ENCODE results near the gene PRICKLE4. TPM values are rescaled to one million over a fixed set of nuclear protein-coding genes. Genes with fewer than 3 reads are reported as not detected.

The PRICKLE4 gene
- total RNA-seq, 4 donors from 2014 or later: 10.4 to 17.9 (median 14.3) TPM

DNA sequence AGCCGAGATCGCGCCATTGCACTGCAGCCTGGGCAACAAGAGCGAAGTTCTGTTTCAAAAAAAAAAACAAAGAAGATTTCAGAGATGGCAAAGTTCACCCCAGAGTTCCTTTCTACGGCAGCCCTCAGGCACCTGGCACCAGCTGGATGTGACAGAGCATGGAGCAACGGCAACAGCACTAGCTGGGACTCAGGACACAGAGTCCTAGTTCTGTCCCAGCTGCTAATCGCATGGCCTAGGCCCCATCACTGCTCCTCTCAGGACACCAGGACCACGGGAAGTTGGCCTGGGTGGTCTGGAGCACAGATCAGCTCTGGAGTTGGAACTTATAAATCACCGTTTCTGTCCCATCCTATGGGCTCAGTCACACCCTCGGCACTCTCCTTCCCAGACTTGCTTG is 34.5 kb upstream of the PRICKLE4 start:
- Histone ChIP-seq H3K9me3 (no peaks in the 10 kb centered on the region), H3K27ac (no peak overlapping the region), H3K4me3 (no peak overlapping the region), H3K4me1 (no peaks in the 10 kb centered on the region), H3K36me3 (no peaks in the 10 kb centered on the region), H3K27me3 (no peaks in the 10 kb centered on the region)
- intact Hi-C loops (cut with DNase I; ENCODE audit: low total_unique reads): no loop called here
- no peak for DNase-seq
- TF ChIP-seq POLR2A (IDR thresholded peaks at IDR 0.05): no peak
- TF ChIP-seq, protein P1, sequence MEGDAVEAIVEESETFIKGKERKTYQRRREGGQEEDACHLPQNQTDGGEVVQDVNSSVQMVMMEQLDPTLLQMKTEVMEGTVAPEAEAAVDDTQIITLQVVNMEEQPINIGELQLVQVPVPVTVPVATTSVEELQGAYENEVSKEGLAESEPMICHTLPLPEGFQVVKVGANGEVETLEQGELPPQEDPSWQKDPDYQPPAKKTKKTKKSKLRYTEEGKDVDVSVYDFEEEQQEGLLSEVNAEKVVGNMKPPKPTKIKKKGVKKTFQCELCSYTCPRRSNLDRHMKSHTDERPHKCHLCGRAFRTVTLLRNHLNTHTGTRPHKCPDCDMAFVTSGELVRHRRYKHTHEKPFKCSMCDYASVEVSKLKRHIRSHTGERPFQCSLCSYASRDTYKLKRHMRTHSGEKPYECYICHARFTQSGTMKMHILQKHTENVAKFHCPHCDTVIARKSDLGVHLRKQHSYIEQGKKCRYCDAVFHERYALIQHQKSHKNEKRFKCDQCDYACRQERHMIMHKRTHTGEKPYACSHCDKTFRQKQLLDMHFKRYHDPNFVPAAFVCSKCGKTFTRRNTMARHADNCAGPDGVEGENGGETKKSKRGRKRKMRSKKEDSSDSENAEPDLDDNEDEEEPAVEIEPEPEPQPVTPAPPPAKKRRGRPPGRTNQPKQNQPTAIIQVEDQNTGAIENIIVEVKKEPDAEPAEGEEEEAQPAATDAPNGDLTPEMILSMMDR (IDR thresholded peaks at IDR 0.05): no peak

DNA sequence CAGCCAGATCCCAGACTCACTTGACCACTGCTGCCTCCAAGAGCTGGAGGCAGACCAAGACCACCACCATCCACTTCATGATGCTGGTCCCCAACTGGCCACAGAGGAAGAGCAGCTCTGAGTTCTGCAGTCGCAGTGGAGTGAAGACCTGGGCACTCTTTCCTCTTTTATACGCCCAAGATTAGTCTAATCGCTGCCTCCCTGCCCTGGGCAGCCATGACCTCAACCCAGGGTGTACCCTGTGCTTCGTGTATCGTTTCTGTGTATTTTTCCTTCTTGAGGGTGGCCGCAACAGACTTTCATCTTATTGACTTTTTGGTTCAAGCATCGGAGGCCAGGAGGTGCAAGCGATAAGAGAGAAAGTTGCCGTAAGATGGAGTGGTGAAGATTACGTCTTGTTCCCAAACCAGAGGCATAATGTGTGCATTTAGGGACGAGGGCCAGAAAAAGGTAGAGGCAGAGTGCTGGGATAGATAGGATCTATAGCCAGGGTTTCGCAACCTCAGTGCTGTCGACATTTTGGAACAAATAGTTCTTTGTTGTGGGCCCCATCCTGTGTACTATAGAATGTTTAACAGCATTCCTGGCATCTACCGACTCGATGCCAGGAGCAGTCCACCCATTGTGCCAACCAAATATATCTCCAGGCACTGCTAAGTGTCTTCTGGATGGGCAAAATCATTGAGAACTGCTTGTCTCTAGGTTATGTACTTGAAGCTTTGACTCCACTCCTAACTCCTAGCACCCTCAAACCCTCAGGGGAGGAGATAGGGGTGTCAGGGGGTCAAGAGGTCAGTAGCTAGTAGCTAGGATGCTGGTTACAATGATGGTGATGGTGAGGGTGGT is 33.1 kb upstream of the PRICKLE4 start, which contains the start of gene PGC:
PGC (minus strand) TSS at position 142 of the 846 bp plus-strand sequence; CDS start at position 79, 63 bp downstream.
- intact Hi-C loops (cut with DNase I; ENCODE audit: low total_unique reads): no loop called here
- Histone ChIP-seq H3K4me3 (no peak within 1 kb of the TSS), H3K27ac (no peak within 1 kb of the TSS), H3K36me3 (no peaks in the 10 kb centered on the region), H3K4me1 (no peaks in the 10 kb centered on the region), H3K27me3 (no peaks in the 10 kb centered on the region), H3K9me3 (no peaks in the 10 kb centered on the region)
- TF ChIP-seq, protein P1 (IDR thresholded peaks at IDR 0.05): no peak
- TF ChIP-seq POLR2A (IDR thresholded peaks at IDR 0.05): no peak
- no peak for DNase-seq

DNA sequence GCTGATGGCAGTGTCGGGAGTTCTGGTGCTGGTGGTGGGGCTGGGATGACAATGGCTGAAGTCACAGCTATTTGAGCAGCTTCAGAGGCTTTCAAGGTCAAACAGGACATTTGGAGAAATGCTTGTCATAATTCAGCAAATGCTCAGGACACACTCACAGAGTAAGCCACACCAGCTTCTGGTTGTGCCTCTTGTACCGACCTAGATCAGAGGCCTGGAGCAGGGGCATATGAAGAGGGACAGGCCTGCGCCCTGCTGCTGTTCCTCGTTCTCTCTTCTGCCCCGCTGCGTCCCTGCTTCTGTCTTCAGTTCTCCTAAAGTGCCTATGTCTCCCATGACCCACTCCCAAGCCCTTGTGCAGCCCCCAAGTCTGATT is 32.5 kb upstream of the PRICKLE4 start:
- no peaks in the 10 kb centered on the region for H3K27me3 ChIP-seq
- no peak overlapping the region for H3K27ac ChIP-seq
- no peaks in the 10 kb centered on the region for H3K36me3 ChIP-seq
- H3K4me1 ChIP-seq: no peaks in the 10 kb centered on the region
- H3K9me3 ChIP-seq: no peaks in the 10 kb centered on the region
- TF ChIP-seq, protein P1 (IDR thresholded peaks at IDR 0.05): no peak
- no peak for TF ChIP-seq POLR2A (IDR thresholded peaks at IDR 0.05)
- no peak overlapping the region for H3K4me3 ChIP-seq
- intact Hi-C loops (cut with DNase I; ENCODE audit: low total_unique reads): no loop called here
- DNase-seq: no peak

DNA sequence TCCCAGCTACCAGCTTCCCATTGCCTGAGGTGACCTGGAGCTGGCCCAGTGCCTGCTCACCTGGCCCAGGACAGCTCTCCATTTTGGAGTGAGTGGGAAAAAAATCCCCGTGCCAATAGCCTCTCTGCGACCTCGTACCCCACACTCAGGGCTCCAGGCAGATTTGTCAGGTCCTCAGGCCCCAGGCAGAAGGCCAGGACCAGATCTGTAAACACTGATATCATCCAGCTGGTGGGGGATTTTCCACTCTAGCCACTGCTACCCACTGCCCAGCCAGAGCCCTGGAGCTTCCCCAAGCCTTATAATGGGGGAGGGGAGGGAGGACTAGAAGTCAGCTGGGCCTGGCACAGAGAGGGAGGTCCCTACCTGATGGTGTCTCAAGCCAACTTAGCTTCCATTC is 32.0 kb upstream of the PRICKLE4 start:
- no peak for TF ChIP-seq POLR2A (IDR thresholded peaks at IDR 0.05)
- Histone ChIP-seq H3K9me3 (no peaks in the 10 kb centered on the region), H3K4me3 (no peak overlapping the region), H3K27ac (no peak overlapping the region), H3K36me3 (no peaks in the 10 kb centered on the region), H3K27me3 (no peaks in the 10 kb centered on the region), H3K4me1 (no peaks in the 10 kb centered on the region)
- intact Hi-C loops (cut with DNase I; ENCODE audit: low total_unique reads): no loop called here
- DNase-seq: no peak

DNA sequence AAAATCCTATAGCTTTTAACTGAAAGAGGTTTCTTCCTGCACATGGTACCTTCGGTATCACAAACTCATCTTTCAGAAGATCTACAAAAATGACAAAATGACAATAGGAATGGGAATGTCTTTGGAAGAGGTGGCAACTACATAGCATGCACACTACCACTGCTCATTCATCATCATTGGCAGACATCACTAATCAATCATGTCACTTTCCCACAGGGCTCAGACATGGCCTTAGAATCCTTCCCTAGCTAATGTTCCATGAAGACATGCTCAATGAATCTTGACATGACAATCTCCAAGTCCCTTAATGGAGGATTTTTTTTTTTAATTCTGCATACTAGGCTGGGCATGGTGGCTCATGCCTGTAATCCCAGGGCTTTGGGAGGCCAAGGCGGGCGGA is 30.2 kb upstream of the PRICKLE4 start:
- H3K9me3 ChIP-seq: no peaks in the 10 kb centered on the region
- H3K4me3 ChIP-seq: no peak overlapping the region
- H3K4me1 ChIP-seq: no peaks in the 10 kb centered on the region
- H3K27me3 ChIP-seq: no peaks in the 10 kb centered on the region
- no peak for TF ChIP-seq POLR2A (IDR thresholded peaks at IDR 0.05)
- TF ChIP-seq, protein P1 (IDR thresholded peaks at IDR 0.05): no peak
- no peaks in the 10 kb centered on the region for H3K36me3 ChIP-seq
- intact Hi-C loops (cut with DNase I; ENCODE audit: low total_unique reads): no loop called here
- DNase-seq: no peak
- H3K27ac ChIP-seq: no peak overlapping the region
